GM20000 (cell line): ENCODE data around the gene FN3KRP.

ENCODE experiments used
- DNase-seq: peaks from one replicate; pipeline ENCODE4 v3.0.0; 2012; ENCODE audit warnings: low spot score
- CTCF ChIP-seq: IDR thresholded peaks from 2 replicates; pipeline ENCODE4 v1.5.1; 2012; ENCODE audit warnings: mild to moderate bottlenecking, control low read depth; ENCODE audit errors: extremely low read depth, missing control alignments

Gene FN3KRP

GRCh38 chr17:82710499-82711232 lies 5.8 kb upstream of the FN3KRP start:
- DNase-seq: no peak
- no peak for TF ChIP-seq CTCF

GRCh38 chr17:82713071-82713723 lies 3.3 kb upstream of the FN3KRP start:
- no peak for TF ChIP-seq CTCF
- no peak for DNase-seq

GRCh38 chr17:82718986-82719685 lies 2.6 kb downstream of the FN3KRP start:
- TF ChIP-seq CTCF: no peak
- no peak for DNase-seq

GRCh38 chr17:82720204-82720603 lies 3.7 kb downstream of the FN3KRP start:
- DNase-seq: no peak
- no peak for TF ChIP-seq CTCF

- DNase-seq: no peak
- no peak for TF ChIP-seq CTCF
Observed at GRCh38 chr17:82722341-82723013, 6.0 kb downstream of the FN3KRP start.

- no peak for DNase-seq
- TF ChIP-seq CTCF: no peak
Observed at GRCh38 chr17:82723169-82723807, 6.8 kb downstream of the FN3KRP start.
